Midbrain (tissue), 1 donor: ENCODE results near the gene LPAR3.

Source experiments
- DNase-seq: peaks from one replicate; lab custom pipeline; 2025; lab: John Stamatoyannopoulos, UW

The LPAR3 gene

DNA sequence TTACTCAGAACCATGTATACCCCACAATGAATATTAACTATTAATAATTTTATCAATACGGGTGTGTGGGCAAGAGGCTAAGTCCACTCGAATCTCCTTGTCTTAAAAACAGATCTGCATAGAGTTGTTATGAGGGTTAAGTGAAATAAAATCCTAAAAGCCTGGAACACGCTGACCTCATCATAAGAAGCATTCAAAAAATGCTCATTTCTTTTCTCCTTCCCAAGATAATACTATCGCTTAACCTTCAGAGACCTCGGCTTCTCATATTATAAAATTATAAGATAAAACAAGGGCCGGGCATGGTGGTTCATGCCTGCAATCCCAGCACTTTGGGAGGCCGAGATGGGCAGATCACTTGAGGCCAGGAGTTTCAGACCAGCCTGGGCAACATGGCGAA lies 35.1 kb downstream of the LPAR3 start:
- DNase-seq, result no peak

GRCh38 chr1:84856726-84857270 lies 36.2 kb downstream of the LPAR3 start:
- DNase-seq, result no peak

DNA sequence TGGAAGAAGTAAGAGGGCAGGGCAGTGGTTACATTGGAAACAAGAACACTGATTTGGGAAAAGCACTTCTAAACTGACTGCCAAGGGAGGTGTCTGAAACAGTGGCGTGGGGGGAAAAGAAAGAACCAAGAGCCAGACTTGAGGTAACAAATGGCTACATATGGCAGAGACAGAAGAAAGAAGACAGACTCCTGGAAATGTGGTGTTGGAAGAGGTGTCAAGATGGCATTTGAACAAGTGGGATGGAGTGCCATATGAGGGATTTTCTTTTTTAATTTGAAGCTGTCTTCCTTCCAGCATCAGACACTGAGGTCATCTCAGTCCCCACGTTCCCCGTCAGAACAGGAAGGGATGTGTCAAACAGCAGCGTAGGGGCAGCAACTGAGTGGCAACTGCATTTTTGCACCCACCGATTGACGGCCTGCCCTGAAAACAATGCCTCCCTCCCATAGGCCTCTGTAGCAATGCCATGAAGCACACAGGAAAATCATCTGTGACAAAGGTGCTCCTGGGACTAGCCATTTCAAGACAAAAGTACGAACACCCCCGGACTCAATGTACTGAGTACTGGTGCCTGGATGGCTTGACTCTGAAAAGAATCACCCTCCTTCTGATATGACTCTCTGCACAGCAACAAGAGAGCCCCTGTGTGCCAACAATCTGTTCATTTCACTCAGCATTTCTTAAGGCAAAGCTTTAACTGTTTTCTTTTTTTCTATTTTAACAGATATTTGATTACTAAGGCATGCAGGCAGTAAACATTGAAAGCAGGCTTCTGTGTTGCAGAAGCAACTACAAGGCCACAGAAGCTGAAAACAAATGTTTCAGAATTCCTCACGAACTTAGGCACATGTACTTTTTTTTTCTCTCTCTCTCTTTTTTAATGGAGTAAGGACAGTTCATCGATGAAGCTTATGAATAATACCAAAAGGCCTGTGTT lies 37.0 kb downstream of the LPAR3 start:
- DNase-seq, result no peak

DNA sequence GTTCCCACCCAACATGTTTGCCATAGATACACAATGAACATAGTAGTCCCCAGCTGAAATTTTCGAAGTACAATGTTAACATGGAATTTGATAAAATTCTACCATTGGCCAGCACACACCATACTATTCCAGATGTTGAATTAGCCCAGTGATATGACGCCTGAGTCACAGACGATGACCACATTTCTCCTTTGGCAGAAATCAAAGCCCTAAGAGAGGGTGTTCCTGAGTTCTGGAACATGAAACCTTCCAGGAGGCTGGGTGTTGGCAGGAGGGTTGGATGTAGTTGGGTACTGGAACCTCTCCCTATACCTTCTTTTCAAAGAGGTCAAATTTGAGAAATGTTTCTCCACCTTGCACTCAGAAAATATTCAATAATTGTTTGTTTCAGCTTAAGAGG lies 37.8 kb downstream of the LPAR3 start:
- no peak for DNase-seq

- DNase-seq, result no peak
Measured at GRCh38 chr1:84853741-84854721, 39.0 kb downstream of the LPAR3 start.

DNA sequence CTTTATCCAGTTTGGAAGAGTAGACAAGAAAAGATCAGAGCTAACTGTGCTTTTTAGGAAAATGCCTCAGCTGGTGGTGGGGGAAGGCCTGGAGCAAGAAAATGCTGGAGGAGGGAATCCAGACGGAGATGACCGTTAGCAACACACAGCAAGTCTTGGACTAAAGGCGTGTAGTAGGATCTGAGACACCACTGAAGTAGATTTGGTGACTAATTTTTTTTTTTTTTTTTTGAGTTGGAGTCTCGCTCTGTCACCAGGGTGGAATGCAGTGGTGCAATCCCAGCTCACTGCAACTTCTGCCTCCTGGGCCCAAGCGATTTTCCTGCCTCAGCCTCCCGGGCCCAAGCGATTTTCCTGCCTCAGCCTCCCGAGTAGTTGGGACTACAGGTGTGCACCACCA lies 41.2 kb downstream of the LPAR3 start:
- DNase-seq, result no peak

DNA sequence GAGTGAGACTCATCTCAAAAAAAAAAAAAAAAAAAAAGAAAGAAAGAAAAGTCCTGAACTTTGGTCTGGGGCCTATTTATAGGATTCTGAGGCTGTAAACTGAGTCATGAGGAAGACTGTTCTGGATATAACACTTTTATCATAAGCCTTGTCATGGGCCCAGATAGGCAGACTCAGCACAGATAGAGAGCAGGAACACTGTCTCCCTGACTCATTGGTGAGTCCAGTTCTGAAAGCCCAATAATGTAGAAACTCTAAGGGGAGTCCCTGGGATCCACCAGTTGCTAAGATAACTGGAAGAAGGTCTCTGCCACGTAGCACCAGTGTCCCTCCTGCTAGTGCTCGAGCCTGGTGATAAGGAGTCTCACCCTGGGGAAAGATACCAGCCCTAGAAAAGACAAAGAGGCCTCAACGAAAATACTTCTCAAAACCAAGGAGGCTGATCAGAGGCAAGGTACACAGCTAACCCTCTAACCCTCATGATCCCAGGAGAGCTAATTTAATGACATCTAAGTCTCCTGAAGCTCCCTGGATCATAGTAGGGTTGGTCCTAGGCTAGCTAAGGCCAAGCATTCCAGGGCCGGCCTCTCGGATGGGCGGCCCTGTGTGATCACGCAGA lies 43.5 kb downstream of the LPAR3 start:
- no peak for DNase-seq

- DNase-seq, result peak; percentile 31
Measured at GRCh38 chr1:84847253-84848250, 45.5 kb downstream of the LPAR3 start.

GRCh38 chr1:84846387-84846786 lies 46.6 kb downstream of the LPAR3 start:
- no peak for DNase-seq

- no peak for DNase-seq
Measured at GRCh38 chr1:84845357-84845756, 47.6 kb downstream of the LPAR3 start.

DNA sequence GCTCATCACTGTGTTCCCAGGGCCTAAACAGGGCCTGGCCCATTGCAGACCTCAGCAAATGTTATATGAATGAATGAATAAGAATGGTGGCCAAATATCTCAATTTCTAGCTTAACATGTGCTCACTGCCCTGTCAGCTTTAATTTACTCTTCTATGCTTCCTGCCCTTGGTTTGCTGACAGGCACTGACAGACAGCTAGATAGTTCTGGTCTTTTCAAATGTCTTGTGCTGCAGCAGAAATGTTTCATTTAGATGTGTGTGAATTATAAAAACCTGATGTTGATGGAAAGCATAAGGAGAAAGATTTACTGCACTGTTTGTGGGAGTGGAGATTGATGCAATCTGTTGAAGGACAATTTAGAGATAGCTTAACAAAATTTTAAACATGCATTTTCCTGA lies 48.9 kb downstream of the LPAR3 start:
- no peak for DNase-seq

GRCh38 chr1:84842748-84843231 lies 50.2 kb downstream of the LPAR3 start:
- no peak for DNase-seq

DNA sequence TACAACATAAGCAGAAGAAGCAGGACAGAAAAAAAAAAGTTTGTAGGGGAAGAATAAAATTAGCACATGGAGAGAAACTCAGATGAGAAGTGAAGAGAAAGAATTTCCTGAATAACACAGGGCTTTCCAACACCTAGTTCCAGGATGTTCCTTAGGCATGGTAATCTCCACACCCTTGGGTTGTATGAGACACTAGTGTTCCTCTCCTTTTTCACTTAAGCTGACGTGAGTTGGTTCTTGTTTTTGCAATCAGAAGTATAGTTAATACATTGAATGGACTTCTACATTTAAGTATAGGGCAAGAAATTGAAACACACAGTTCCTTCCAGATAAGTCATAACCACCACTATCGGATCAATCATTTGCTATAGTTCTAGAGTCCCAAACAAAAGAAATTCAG lies 51.0 kb downstream of the LPAR3 start:
- no peak for DNase-seq

GRCh38 chr1:84840346-84840745 lies 52.7 kb downstream of the LPAR3 start:
- no peak for DNase-seq

DNA sequence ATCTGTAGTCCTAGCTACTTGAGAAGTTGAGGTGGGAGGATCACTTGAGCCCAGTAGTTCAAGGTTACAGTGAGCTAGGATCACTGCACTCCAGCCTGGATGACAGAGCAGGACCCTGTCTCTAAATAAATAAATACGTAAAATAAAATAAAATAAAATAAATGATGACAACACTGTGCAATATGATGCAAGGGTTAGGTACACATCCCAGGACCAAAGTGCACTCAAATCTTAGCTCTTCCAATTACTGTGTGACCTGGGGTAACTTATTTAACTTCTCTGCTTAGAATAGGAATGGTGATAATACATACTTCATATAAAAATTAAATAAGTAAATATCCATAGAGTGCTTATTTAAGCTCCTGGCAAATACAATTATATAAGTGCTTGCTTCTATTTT lies 53.5 kb downstream of the LPAR3 start:
- DNase-seq, result no peak

DNA sequence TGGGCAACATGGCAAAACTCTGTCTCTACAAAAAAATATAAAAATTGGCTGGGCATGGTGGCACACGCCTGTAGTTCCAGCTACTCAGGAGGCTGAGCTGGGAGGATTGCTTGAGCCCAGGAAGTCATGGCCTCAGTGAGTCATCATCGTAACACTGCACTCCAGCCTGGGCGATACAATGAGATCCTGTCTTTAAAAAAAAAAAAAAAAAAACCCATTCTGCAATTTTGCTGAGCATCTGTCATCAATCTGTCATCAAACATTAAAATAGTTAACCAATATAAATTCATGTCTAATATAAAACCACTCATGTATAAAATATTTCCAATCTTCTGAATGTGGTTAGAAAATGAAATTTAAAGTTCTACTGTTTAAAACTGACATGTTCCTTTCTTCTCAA lies 56.9 kb downstream of the LPAR3 start:
- DNase-seq, result no peak

GRCh38 chr1:84835169-84835568 lies 57.8 kb downstream of the LPAR3 start:
- DNase-seq, result no peak

DNA sequence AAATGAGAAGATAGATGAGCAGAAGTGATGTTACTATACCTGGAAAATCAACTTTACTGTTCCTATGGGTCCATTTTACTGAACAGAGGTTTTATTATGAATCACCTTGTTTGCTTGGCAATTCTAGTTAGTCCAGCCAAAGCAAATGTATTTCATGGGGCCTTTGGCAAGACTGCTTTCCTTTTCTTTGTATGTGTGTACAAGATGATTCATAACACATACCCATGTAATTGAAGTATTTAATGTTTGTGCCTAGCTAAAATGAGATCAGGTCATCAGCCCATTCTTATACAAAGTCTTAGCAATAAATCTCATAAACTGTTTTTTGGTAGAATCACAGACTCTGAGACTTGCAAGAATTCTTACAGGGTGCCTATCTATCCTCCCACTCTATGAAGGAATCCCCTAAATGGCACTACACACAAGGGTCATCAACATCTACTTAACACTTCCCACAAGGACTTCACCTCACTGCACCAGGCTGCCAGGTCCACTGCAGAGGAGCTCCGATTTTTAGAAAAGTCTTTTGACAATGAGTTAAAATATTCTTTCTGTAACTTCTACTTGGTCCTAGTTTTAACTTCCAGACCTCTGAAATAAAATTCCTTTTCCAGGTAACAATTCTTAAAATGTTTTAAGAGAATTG lies 58.5 kb downstream of the LPAR3 start:
- DNase-seq, result no peak

DNA sequence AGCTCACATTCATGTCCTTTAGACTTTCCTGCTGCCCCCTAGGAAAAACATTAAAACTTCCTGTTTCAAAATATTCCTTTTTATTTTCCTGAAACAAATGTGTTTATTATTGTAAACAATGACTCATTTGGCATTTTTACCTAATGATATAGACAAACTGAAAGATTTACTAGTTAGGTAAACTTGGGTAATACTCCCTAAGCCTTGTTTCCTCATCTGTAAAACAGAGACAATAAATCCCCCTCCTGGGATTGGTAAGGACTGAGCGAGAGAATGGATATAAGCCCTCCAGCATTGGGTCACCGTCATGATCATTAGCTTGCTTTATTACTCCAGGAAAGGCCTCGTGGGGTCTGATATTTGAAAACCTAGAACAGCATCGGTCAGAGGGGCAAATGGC lies 59.8 kb downstream of the LPAR3 start:
- no peak for DNase-seq

- no peak for DNase-seq
Measured at GRCh38 chr1:84830136-84830535, 62.9 kb downstream of the LPAR3 start.
